LNCaP clone FGC (cell line): Measurements from ENCODE around the gene ADAR.
A peak's percentile ranks its signal among the peaks of the same experiment; 100 is the strongest.

Experiments used
- DNase-seq: peaks from one replicate; pipeline ENCODE4 v3.0.0-alpha.2; 2011; ENCODE audit warnings: low read depth
- H3K4me3 ChIP-seq: 2 replicates; pipeline ENCODE4 v1.5.1; 2011; ENCODE audit warnings: mild to moderate bottlenecking, low read depth, low read length, control low read depth
- TF ChIP-seq, protein P1 (sequence below): IDR thresholded peaks from 2 replicates; pipeline ENCODE4 v1.5.1; 2012; ENCODE audit warnings: mild to moderate bottlenecking; ENCODE audit not compliant: control insufficient read depth, insufficient read depth; ENCODE audit errors: extremely low read depth

The ADAR gene

DNA sequence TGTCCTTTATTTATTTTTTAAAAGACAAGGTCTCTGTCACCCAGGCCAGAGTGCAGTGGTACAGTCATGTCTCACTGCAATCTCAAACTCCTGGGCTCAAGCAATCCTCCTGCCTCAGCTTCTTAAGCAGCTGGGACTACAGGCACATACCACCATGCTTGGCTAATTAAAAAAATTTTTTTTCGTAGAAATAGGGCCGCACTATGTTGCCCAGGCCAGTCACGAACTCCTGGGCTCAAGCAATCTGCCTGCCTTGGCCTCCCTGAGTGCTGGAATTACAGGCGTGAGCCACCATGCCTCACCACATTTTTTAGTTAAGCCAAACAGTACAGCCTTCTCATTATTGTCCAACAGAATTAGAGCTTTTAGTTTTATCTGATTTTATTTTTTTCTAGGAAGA lies 7.4 kb upstream of the ADAR start:
- DNase-seq = no peak
- TF ChIP-seq, protein P1, sequence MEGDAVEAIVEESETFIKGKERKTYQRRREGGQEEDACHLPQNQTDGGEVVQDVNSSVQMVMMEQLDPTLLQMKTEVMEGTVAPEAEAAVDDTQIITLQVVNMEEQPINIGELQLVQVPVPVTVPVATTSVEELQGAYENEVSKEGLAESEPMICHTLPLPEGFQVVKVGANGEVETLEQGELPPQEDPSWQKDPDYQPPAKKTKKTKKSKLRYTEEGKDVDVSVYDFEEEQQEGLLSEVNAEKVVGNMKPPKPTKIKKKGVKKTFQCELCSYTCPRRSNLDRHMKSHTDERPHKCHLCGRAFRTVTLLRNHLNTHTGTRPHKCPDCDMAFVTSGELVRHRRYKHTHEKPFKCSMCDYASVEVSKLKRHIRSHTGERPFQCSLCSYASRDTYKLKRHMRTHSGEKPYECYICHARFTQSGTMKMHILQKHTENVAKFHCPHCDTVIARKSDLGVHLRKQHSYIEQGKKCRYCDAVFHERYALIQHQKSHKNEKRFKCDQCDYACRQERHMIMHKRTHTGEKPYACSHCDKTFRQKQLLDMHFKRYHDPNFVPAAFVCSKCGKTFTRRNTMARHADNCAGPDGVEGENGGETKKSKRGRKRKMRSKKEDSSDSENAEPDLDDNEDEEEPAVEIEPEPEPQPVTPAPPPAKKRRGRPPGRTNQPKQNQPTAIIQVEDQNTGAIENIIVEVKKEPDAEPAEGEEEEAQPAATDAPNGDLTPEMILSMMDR = no peak

DNA sequence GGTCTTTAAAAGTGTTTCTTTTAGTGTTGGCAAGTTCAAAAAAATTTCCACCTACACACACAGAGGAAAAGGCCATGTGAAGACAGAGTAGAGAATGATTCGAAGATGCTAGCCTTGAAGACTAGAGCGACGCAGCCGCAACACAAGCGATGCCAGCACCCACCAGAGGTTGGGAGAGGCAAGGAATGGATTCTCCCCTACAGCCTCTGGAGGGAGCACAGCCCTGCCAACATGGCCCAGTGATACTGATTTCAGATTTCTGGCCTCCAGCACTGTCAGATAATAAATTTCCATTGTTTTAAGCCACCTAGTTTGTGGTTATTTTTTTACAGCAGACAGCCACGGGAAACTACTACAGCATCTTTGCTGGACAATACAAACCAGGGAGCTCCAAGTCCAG lies 6.9 kb upstream of the ADAR start:
- DNase-seq = no peak
- TF ChIP-seq, protein P1 = no peak
- H3K4me3 ChIP-seq = no peak overlapping the region

More for the DNA sequence above, 7.4 kb upstream of the ADAR start:
- no peak overlapping the region for H3K4me3 ChIP-seq

DNA sequence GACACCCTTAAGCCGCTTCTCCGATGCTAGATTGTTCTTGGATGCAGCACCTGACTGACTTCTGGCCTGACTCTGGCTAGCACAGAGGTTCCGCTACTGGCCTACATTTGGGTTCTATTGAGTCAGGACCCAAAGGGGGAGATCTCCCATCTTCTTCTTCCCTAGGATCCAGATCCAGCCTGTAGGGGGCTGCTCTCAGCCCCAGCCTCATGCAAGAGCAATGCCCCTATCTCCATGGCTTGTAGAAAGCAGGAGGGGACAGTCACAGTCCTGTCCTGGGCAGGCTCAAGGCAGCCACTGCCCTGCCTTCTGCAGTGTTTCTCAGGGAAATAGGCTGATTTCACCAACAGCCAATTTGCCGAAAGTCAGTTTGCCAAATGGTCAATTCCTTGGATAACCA lies 6.3 kb upstream of the ADAR start:
- no peak overlapping the region for H3K4me3 ChIP-seq
- DNase-seq = no peak
- TF ChIP-seq, protein P1 = no peak

DNA sequence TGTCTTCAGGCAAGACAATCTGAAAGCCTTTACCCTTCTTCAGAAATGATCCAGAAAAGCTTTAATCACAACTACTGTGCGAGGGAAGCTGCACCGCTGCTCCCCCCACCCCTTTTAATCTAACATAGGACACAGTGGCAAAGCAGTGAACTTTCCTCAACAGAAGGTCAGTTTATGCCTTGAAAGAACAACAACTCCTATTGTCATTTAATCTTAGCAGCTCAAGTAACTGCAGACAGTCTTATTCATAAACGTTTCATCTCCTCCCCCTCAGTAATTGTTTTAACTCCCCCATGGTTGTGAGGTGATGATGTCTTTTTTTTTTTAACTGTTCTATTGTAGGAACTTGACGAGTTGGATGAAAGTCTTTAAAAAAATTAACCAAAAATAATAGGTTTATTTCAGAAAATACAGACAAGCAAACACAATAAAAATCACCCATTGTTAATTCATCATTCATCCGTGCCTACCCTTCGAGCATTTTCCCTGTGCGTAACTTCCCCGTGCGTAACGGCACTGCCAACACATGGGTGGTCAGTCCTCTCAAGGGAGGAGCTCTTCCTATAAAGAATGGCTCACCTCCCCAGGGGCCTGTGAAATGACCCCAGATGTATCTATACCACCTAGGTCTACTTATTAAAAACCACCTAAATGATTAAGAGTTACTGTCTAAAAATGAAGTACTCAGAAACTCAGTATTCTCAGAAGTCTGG lies 3.3 kb upstream of the ADAR start:
- H3K4me3 ChIP-seq = no peak overlapping the region
- DNase-seq = no peak
- TF ChIP-seq, protein P1 = no peak

DNA sequence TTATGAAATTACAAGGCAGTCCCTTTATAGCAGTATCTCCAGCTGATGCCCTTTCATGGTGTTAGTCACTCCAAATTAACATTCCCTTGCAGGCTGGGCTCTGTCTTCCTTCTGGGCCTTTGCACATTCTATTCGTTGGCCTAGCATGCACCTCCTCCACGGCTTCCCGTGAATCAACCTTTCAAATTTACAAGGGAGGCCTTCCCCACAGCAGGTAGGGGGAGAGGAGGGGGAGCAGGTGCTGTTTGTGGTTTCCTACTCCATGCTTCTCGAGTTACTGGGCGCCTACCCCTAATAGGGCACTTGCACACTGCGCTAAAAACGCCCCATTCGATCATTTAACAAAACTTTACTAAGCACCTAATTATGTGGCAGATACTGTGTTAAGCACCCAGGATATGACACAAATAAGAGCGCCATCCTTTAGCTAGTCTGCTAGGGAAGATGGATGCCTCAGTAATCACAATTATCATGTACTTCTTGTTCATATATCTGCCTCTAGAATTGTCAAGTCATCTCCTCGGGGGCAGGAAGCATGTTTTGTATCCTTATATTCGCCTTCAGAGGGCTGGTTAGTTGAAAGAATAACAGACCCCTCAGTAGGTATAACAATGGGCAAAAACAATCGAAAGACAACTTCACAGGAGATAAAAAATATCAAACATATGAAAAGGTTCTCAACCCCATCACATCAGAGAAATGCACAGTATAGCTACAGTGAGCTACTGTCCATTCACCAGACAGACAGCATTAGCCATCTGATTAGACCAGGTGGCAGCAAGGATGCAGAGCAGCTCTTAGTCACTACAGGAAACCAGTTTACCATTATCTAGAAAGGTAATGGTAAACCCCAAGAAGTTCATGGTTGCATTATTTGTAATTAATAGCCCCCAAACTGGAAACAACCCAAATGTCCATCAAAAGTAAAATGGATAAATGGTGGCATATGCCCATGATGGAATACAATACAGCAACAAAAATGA lies 1.7 kb upstream of the ADAR start:
- TF ChIP-seq, protein P1 = no peak
- no peak for DNase-seq
- no peak overlapping the region; the same call in 1 of the 2 replicates for H3K4me3 ChIP-seq

DNA sequence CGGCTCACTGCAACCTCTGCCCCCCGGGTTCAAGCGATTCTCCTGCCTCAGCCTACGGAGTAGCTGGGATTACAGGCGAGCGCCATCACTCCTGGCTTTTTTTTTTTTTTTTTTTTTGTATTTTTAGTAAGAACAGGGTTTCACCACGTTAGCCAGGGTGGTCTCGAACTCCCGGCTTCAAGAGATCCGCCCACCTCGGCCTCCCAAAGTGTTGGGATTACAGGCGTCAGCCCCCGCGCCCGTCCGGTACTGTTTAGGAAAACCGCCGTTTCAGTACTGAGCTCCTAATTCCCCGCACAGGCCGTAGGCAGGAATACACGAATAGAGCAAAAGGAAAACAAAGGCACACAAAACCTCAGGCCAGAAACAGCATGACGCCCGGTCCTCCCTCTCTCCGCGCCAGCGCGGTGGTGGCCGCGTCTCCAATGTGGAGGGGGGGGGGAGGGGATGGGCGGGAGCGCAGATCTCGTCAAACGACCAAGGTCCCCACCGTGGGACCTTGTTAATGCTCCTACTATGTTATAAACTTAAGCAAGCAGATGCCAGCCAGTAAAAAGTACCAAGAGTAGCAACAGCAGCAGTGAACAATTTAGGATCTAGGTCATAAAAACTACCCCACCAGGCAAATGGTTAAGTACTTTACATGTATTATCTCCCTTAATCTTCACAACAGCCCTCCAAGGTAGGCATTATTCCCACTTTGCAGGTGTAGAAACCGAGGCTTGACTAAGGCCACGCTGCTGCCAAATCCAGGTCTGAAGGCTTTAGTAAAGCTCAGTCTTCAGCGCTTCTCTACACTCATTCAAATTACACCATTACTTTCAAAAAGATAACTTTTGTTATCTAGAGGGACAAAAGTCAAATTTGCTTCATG lies 648 bp upstream of the ADAR start:
- DNase-seq = peak; percentile 59
- TF ChIP-seq, protein P1 = no peak
- H3K4me3 ChIP-seq = peak overlapping the region; percentile 72
